ENCODE results near the gene XCL1.

The XCL1 gene

DNA sequence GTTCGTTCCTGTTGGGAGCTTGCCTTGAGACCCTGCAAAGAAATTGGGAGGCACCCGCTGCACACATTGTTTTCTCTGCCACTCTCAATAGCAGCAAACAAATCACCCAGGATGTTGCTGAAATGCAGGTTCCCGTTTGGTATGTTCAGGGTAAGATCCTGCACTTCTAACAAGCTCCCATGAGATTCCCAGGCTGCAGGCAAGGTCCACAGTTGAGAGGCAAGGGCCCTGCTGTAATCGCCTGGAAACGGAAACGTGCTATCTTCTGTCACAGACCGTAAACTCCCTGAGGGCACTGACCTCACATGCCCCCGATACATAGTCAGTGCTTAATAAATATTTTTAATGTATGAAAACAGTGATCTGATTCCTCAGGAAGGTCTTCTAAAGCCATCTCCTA, 37.8 kb downstream of the XCL1 start:
- no peak for TF ChIP-seq RAD21 (IDR thresholded peaks at IDR 0.05; ENCODE audit: low read depth)
- TF ChIP-seq, protein P1, sequence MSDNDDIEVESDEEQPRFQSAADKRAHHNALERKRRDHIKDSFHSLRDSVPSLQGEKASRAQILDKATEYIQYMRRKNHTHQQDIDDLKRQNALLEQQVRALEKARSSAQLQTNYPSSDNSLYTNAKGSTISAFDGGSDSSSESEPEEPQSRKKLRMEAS (IDR thresholded peaks at IDR 0.05) = no peak
- TF ChIP-seq FOXM1 (IDR thresholded peaks at IDR 0.05; ENCODE audit: borderline replicate concordance, low read depth) = no peak
- TF ChIP-seq ZBTB7A (IDR thresholded peaks at IDR 0.05; ENCODE audit: low read depth) = no peak
- TF ChIP-seq CEBPB (IDR thresholded peaks at IDR 0.05) = no peak
- no peak for TF ChIP-seq CREB1 (IDR thresholded peaks at IDR 0.05; ENCODE audit: low read depth)
- no peak for TF ChIP-seq TEAD4 (IDR thresholded peaks at IDR 0.05)

DNA sequence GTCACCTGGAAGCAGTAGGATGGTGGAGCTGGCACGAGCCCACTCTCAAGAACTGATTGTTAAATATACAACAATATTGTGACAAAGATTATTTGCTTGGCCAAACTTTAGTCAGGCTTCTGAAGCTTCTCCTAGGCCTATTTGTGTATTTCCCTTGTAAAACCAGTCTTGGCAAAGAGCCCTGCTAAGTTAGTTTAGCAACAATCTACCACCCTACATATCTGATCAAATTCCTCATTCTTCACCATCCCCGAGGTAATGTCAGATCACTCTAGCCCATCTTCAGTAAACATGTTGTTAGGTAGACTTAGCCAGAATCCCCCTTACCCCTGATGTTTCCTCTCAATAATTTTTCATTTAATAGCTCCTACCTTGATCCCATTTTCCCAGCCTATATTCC, 39.6 kb downstream of the XCL1 start:
- TF ChIP-seq, protein P1 (IDR thresholded peaks at IDR 0.05) = no peak
- TF ChIP-seq EGR1 (IDR thresholded peaks at IDR 0.05) = no peak
- TF ChIP-seq TCF12 (IDR thresholded peaks at IDR 0.05; ENCODE audit: low read depth) = no peak
- TF ChIP-seq FOXM1 (IDR thresholded peaks at IDR 0.05; ENCODE audit: borderline replicate concordance, low read depth) = no peak
- no peak for TF ChIP-seq REST (IDR thresholded peaks at IDR 0.05; ENCODE audit: low read depth)
- TF ChIP-seq ZBTB7A (IDR thresholded peaks at IDR 0.05; ENCODE audit: low read depth) = no peak
- no peak for TF ChIP-seq NFIC (IDR thresholded peaks at IDR 0.05)
- TF ChIP-seq YY1 (IDR thresholded peaks at IDR 0.05; ENCODE audit: low read depth) = no peak
- TF ChIP-seq CREB1 (IDR thresholded peaks at IDR 0.05; ENCODE audit: low read depth) = no peak
- TF ChIP-seq TAF1 (IDR thresholded peaks at IDR 0.05; ENCODE audit: low read depth) = no peak
- TF ChIP-seq CEBPB (IDR thresholded peaks at IDR 0.05) = no peak
- TF ChIP-seq RAD21 (IDR thresholded peaks at IDR 0.05; ENCODE audit: low read depth) = no peak
- TF ChIP-seq, protein P2, sequence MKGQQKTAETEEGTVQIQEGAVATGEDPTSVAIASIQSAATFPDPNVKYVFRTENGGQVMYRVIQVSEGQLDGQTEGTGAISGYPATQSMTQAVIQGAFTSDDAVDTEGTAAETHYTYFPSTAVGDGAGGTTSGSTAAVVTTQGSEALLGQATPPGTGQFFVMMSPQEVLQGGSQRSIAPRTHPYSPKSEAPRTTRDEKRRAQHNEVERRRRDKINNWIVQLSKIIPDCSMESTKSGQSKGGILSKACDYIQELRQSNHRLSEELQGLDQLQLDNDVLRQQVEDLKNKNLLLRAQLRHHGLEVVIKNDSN (IDR thresholded peaks at IDR 0.05) = no peak
- TF ChIP-seq TEAD4 (IDR thresholded peaks at IDR 0.05) = no peak
- TF ChIP-seq EP300 (IDR thresholded peaks at IDR 0.05; ENCODE audit: borderline replicate concordance) = no peak

DNA sequence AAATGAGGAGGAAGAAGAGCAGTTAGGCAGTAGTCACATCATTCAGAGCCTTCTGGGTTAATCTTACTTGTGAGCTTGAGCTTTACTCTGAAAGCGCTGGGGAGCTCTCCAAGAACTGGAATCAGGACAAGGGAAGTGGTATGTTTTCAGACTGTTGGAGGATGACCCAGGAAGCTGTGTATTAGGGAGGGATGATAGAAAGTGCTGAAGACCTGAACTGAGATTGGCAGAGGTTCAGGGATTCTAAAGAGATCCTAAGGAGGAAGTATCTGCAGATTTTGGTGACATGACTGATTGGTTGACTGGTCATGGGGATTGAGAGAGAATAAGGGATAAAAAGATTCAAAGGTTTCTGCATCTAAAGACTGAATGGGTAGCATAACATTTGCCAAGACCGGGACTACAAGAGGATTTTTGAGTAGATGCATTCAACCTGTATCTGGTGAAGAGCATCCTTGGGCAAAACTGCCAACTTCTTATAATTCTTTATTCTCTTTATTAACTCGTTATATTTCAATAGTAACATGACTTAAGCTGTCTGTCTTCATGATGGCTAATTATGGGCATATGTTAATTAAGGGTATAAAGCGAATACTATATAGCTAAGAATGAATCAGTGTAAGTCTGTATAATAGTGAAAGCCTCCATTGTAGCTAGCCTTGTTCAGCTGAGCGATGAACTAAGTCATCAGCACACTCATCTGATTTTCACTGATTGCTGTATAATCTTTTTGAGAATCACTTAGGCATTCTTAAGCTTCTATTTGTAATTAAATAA, 41.8 kb downstream of the XCL1 start:
- TF ChIP-seq, protein P2 (IDR thresholded peaks at IDR 0.05) = no peak
- TF ChIP-seq TCF12 (IDR thresholded peaks at IDR 0.05; ENCODE audit: low read depth) (no peak), REST (IDR thresholded peaks at IDR 0.05; ENCODE audit: low read depth) (no peak), TAF1 (IDR thresholded peaks at IDR 0.05; ENCODE audit: low read depth) (no peak), CREB1 (IDR thresholded peaks at IDR 0.05; ENCODE audit: low read depth) (no peak), YY1 (IDR thresholded peaks at IDR 0.05; ENCODE audit: low read depth) (no peak)

- TF ChIP-seq EGR1 (IDR thresholded peaks at IDR 0.05) = no peak
- TF ChIP-seq TAF1 (IDR thresholded peaks at IDR 0.05; ENCODE audit: low read depth) = no peak
- TF ChIP-seq, protein P1 (IDR thresholded peaks at IDR 0.05) = no peak
- no peak for TF ChIP-seq REST (IDR thresholded peaks at IDR 0.05; ENCODE audit: low read depth)
- no peak for TF ChIP-seq TEAD4 (IDR thresholded peaks at IDR 0.05)
- TF ChIP-seq NFIC (IDR thresholded peaks at IDR 0.05) = no peak
- no peak for TF ChIP-seq ZBTB7A (IDR thresholded peaks at IDR 0.05; ENCODE audit: low read depth)
- TF ChIP-seq CREB1 (IDR thresholded peaks at IDR 0.05; ENCODE audit: low read depth) = no peak
- TF ChIP-seq EP300 (IDR thresholded peaks at IDR 0.05; ENCODE audit: borderline replicate concordance) = no peak
These were observed 42.5 kb downstream of the XCL1 start for GRCh38 chr1:168618886-168619285.

Measured in Ishikawa (cell line).